Measurements from ENCODE around the gene B3GAT3.

GRCh38 chr11:62644220-62644619 lies 22.4 kb upstream of the B3GAT3 start:
- TF ChIP-seq IKZF1 (conservative IDR thresholded peaks at IDR 0.05) (no peak), NBN (IDR thresholded peaks at IDR 0.05) (no peak), CTCF (IDR thresholded peaks at IDR 0.05 in 2 of 3, conservative IDR thresholded peaks at IDR 0.05 in 1 of 3; ENCODE audit: control insufficient read depth in 2 of 3, extremely low read depth in 1 of 3, insufficient read depth in 1 of 3, low read depth in 3 of 3, low read length in 3 of 3) (no peak), REST (IDR thresholded peaks at IDR 0.05; ENCODE audit: low read depth, low read length) (no peak), MEF2A (IDR thresholded peaks at IDR 0.05; ENCODE audit: insufficient read depth, low read depth, low read length) (no peak), CREB1 (IDR thresholded peaks at IDR 0.05; ENCODE audit: low read depth) (no peak), ZBTB4 (CRISPR knock-in tag; IDR thresholded peaks at IDR 0.05) (no peak), BRCA1 (IDR thresholded peaks at IDR 0.05; ENCODE audit: low read depth, low read length) (no peak), YY1 (IDR thresholded peaks at IDR 0.05; ENCODE audit: low read depth, low read length) (no peak), NR2C1 (IDR thresholded peaks at IDR 0.05) (no peak), EZH2 (IDR thresholded peaks at IDR 0.05; ENCODE audit: borderline replicate concordance, control insufficient read depth, low read depth, low read length) (no peak), RELA (IDR thresholded peaks at IDR 0.05; ENCODE audit: borderline replicate concordance, partially characterized antibody) (no peak), BCL11A (IDR thresholded peaks at IDR 0.05; ENCODE audit: low read depth, low read length) (no peak)
